GM12801 (cell line): ENCODE measurements around the gene HES5.

Experiments used
- TF ChIP-seq, protein P1 (sequence below): IDR thresholded peaks from one replicate; pipeline ENCODE4 v1.5.1; 2011; ENCODE audit warnings: control low read depth; ENCODE audit not compliant: insufficient read length; ENCODE audit errors: extremely low read depth

Gene HES5

DNA sequence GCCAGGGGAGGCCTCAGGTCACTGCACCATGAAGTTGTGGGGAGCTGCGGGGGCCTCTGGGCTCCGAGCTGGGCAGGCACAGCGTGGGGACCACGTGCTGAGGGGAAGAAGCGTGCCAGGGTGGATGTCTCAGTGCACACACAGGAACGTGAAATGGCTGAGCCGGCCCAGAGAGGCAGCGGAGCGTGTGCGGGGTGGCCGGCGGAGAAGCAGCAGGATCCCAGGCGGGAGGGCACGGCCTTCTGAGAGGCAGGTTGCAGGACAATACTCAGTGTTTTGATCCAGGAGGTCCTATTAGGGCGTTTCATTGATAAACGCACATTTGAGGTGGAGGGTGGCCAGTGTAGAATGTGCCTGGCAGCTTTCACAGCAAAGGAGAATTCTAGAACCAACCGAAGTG, 39.0 kb upstream of the HES5 start:
- TF ChIP-seq, protein P1, sequence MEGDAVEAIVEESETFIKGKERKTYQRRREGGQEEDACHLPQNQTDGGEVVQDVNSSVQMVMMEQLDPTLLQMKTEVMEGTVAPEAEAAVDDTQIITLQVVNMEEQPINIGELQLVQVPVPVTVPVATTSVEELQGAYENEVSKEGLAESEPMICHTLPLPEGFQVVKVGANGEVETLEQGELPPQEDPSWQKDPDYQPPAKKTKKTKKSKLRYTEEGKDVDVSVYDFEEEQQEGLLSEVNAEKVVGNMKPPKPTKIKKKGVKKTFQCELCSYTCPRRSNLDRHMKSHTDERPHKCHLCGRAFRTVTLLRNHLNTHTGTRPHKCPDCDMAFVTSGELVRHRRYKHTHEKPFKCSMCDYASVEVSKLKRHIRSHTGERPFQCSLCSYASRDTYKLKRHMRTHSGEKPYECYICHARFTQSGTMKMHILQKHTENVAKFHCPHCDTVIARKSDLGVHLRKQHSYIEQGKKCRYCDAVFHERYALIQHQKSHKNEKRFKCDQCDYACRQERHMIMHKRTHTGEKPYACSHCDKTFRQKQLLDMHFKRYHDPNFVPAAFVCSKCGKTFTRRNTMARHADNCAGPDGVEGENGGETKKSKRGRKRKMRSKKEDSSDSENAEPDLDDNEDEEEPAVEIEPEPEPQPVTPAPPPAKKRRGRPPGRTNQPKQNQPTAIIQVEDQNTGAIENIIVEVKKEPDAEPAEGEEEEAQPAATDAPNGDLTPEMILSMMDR: no peak

- TF ChIP-seq, protein P1: no peak
These were observed 37.1 kb upstream of the HES5 start for GRCh38 chr1:2567083-2567679.

DNA sequence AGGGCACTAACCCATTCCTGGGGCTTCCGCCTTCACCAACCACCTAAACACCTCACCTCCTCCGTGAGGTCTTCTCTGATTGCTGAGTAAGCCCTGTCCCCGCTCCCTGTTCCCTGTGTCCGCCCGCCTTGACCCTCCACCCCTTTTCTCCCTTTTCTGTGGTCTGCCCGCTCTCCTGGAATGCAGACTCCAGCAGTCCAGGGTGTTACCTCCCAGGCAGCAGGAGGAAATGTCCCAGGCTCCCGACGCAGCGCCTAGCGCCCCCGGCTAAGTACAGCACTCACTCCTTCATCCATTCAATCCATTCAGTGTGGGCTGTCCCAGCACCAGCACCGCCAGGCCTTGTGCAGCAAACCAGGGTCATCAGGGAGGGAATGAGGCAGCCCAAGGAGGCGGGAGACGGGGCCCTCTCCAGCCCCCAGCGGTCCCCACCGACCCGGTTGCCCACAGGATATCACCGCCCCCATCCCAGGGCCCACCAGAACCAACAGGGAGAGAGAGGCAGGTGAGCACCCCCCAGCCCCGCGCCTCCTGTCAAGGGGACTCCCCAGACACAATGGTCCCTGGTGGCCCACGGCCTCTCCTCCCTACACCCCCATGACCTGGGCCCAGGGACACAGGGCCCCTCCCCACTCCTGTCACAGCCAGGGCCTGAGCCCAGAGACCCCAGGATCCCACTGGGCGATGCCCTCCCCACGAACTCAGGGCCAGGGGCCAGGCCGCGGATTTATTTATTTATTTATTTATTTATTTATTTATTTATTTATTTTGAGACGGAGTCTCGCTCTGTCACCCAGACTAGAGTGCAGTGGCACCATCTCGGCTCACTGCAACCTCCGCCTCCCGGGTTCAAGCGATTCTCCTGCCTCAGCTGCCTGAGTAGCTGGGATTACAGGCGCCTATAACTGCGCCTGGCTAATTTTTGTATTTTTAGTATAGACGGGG, 36.3 kb upstream of the HES5 start:
- TF ChIP-seq, protein P1: no peak

- TF ChIP-seq, protein P1: no peak
These were observed 34.8 kb upstream of the HES5 start for GRCh38 chr1:2564815-2565374.

GRCh38 chr1:2564006-2564814, 34.1 kb upstream of the HES5 start:
- TF ChIP-seq, protein P1: no peak

- TF ChIP-seq, protein P1: no peak
These were observed 33.1 kb upstream of the HES5 start for GRCh38 chr1:2563205-2563604.
